MM.1S (cell line): ENCODE measurements around the gene LIMCH1.

Experiments used
- EZH2 ChIP-seq: fragments of 300-600 bp; sonication (generic); optimal IDR thresholded peaks from 2 replicates; pipeline ENCODE3; 2017; ENCODE audit warnings: low read depth, mild to moderate bottlenecking, antibody characterized with exemption, low read length, mixed read lengths
- EZH2phosphoT487 ChIP-seq: fragments of 300-600 bp; sonication (generic); IDR thresholded peaks from 2 replicates; pipeline ENCODE4 v1.6.1; 2018; ENCODE audit warnings: antibody characterized with exemption, low read length
- TF ChIP-seq, protein P1 (sequence below): fragments of 300-600 bp; sonication (generic); IDR thresholded peaks from 2 replicates; pipeline ENCODE4 v1.5.1; 2016; ENCODE audit warnings: antibody characterized with exemption, low read length, mixed read lengths

DNA sequence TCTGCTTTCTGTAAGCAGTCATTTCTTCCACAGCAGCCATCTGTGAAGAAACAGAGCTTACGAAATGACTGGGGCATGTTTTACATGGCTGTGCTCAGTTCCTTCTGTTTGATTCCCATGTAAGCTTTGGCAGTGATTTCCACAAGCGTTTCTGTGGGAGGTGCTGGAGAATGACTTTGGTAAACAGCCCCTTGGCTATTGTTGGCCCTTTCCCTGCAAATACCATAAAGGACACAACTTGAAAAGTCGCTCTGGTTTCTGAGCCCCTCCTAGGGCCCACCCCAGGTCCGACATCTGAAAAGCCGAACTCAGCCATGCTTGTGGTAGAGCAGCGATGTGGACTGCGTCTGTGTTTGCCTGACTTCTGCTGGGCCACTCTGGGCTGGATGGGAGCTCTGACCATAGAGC, 3.7 kb downstream of the LIMCH1 start:
- TF ChIP-seq, protein P1, sequence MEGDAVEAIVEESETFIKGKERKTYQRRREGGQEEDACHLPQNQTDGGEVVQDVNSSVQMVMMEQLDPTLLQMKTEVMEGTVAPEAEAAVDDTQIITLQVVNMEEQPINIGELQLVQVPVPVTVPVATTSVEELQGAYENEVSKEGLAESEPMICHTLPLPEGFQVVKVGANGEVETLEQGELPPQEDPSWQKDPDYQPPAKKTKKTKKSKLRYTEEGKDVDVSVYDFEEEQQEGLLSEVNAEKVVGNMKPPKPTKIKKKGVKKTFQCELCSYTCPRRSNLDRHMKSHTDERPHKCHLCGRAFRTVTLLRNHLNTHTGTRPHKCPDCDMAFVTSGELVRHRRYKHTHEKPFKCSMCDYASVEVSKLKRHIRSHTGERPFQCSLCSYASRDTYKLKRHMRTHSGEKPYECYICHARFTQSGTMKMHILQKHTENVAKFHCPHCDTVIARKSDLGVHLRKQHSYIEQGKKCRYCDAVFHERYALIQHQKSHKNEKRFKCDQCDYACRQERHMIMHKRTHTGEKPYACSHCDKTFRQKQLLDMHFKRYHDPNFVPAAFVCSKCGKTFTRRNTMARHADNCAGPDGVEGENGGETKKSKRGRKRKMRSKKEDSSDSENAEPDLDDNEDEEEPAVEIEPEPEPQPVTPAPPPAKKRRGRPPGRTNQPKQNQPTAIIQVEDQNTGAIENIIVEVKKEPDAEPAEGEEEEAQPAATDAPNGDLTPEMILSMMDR = no peak
- TF ChIP-seq EZH2 (no peak), EZH2phosphoT487 (no peak)
